ENCODE measurements around the gene CA5A.

DNA sequence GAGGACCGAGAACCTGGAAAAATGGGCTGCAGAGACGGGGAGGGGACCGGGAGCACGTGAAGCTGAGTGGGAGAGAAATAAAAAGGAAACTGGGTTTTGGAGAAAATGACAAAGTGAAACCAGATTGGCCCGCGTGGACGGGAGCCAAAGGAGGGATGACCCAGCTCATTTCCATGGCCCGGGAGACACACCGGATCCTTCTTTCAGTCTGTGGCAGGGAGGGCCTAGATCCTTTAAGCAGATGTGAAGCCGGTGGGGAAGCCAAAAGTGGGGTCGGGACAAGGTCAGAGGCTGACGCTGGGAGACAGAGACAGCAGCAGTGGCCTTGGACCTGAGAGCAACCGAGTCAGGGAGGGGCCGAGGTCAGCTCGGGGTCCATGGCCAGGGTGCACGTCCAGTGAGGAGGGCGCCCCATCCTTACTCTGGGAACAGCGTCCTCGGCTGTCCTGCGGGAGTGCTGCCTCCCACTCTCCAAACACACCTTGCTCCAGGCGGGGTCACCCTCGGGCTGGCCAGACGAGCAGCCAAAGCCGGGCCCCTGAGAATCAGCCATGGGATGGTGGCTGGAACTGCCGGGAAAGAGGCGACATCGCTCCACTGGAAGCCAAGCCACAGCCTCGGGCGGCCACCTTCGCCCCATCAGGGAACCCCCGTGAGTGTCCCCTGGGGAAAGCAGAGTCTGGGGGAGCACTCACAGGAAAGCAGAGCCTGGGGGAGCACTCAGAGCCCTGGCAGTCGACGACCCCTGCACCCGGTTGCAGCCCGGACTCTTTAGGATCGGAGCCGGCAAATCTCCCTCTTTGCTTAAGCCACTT is 17.3 kb downstream of the CA5A start:
- TF ChIP-seq EP300 (IDR thresholded peaks at IDR 0.05) (no peak), POLR2A (IDR thresholded peaks at IDR 0.05) (no peak)
